ENCODE results near the gene TP53I11. TPM values are rescaled to one million over a fixed set of nuclear protein-coding genes. Genes with fewer than 3 reads are reported as not detected.

TP53I11 gene
- total RNA-seq, 1 donor from 2014 or later: 83.6 TPM

DNA sequence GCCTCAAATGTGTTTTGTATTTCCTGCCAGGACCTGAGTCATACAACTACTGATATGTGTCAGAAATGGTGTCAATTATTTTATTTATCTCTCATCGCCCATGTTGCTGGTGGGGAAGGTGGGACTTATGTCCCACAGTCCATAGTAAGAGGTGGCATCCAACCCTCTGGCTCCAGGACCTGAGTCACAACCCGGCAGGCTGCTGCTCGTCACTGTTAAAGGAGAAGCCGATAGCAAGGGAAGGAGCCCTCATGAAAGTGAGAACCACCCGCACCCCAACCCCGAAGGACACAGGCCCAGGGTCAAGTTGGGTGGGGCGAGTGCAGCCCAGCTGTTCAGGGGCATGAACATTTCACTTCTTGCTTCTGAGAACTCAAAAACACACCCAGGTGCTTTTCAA, 33.1 kb upstream of the TP53I11 start:
- Mint-ChIP-seq H3K4me3 (no peak overlapping the region), H3K27me3 (ENCODE audit: low read depth) (no peaks in the 10 kb centered on the region), H3K9me3 (no peaks in the 10 kb centered on the region), H3K36me3 (ENCODE audit: low read depth) (no peaks in the 10 kb centered on the region), H3K27ac (ENCODE audit: unreplicated experiment) (no peak overlapping the region), H3K4me1 (no peaks in the 10 kb centered on the region)
- DNase-seq (ENCODE audit: low read depth, low spot score): no peak
- TF ChIP-seq, protein P1, sequence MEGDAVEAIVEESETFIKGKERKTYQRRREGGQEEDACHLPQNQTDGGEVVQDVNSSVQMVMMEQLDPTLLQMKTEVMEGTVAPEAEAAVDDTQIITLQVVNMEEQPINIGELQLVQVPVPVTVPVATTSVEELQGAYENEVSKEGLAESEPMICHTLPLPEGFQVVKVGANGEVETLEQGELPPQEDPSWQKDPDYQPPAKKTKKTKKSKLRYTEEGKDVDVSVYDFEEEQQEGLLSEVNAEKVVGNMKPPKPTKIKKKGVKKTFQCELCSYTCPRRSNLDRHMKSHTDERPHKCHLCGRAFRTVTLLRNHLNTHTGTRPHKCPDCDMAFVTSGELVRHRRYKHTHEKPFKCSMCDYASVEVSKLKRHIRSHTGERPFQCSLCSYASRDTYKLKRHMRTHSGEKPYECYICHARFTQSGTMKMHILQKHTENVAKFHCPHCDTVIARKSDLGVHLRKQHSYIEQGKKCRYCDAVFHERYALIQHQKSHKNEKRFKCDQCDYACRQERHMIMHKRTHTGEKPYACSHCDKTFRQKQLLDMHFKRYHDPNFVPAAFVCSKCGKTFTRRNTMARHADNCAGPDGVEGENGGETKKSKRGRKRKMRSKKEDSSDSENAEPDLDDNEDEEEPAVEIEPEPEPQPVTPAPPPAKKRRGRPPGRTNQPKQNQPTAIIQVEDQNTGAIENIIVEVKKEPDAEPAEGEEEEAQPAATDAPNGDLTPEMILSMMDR (conservative IDR thresholded peaks at IDR 0.05): no peak

DNA sequence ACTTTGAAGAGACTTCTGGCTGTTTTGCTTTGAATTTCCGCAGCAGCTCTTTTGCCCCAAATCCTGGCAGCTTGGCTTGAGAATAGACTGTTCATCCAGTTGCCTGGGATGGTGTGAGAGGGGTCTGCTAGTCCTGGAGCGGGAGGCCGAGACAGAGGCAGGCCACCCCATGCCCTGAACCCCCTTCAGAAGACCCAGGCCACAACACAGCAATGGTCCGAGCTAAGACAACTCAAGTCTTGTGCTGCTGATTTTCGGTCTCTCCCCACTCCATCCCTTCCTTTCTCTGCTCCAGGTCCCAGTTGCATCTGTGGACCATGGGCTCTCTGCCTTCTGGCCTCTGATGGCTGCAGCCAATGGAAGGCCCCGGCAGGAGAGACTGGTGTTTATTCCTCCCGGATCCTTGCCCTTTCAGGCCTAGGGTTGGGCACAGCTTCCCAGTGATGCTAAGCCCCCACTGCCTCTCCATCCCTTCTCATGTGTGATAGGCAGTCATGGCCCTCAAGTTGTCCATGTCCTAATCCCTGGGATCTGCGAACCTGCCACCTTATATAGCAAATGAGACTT, 31.9 kb upstream of the TP53I11 start:
- Mint-ChIP-seq H3K4me3 (no peak overlapping the region), H3K4me1 (no peaks in the 10 kb centered on the region)

DNA sequence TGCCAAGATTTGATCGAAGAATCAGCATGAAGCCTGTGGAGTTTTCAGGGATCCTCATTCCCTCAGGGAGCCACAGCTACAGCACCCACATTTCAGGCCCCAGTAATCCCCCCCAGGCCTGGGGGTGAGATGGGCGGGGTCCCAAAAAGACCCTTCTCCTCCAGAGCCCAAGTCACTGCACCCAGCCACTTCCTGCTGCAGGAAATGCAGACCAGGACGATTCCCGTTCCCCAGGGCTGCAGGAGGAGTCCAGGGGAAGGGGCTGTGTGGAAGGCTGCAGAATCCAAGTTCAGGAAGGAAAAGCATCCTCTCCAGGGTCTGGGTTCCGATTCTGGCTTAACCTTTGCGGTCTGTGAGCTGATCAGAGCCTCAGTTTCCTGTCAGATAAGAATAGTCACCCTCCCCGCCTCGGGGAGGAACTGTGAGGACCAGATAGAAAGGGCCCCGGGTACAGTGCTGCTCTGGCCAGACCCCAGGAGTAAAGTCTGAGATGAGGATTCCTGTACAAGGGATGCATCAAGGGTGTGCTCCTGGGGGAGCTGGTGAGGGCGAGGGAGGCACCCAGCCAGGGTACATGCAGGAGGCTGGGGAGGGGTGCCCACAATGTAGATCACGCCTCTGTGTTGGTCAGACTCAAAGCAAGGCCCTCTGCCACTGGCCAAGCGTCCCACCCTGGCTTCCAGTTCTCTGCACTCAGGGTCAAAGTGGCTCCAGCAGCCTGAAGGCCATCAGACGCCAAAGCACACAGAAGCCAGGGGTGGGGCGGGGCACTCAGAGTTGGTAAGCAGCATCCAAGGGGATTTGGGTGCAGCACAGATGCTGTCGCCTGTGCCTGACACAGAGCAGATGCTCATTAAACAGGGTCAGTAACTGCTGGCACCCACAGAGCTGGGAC, 30.1 kb upstream of the TP53I11 start:
- Mint-ChIP-seq H3K27ac (ENCODE audit: unreplicated experiment) (peak overlapping the region; percentile 92), H3K4me3 (no peak overlapping the region), H3K36me3 (ENCODE audit: low read depth) (no peaks in the 10 kb centered on the region), H3K4me1 (no peaks in the 10 kb centered on the region), H3K9me3 (no peaks in the 10 kb centered on the region), H3K27me3 (ENCODE audit: low read depth) (no peaks in the 10 kb centered on the region)
- TF ChIP-seq, protein P1 (conservative IDR thresholded peaks at IDR 0.05): no peak
- no peak for DNase-seq (ENCODE audit: low read depth, low spot score)

More for the DNA sequence above, 31.9 kb upstream of the TP53I11 start:
- Mint-ChIP-seq H3K27me3 (ENCODE audit: low read depth) (no peaks in the 10 kb centered on the region), H3K9me3 (no peaks in the 10 kb centered on the region), H3K36me3 (ENCODE audit: low read depth) (no peaks in the 10 kb centered on the region), H3K27ac (ENCODE audit: unreplicated experiment) (no peak overlapping the region)
- TF ChIP-seq, protein P1 (conservative IDR thresholded peaks at IDR 0.05): no peak
- no peak for DNase-seq (ENCODE audit: low read depth, low spot score)

DNA sequence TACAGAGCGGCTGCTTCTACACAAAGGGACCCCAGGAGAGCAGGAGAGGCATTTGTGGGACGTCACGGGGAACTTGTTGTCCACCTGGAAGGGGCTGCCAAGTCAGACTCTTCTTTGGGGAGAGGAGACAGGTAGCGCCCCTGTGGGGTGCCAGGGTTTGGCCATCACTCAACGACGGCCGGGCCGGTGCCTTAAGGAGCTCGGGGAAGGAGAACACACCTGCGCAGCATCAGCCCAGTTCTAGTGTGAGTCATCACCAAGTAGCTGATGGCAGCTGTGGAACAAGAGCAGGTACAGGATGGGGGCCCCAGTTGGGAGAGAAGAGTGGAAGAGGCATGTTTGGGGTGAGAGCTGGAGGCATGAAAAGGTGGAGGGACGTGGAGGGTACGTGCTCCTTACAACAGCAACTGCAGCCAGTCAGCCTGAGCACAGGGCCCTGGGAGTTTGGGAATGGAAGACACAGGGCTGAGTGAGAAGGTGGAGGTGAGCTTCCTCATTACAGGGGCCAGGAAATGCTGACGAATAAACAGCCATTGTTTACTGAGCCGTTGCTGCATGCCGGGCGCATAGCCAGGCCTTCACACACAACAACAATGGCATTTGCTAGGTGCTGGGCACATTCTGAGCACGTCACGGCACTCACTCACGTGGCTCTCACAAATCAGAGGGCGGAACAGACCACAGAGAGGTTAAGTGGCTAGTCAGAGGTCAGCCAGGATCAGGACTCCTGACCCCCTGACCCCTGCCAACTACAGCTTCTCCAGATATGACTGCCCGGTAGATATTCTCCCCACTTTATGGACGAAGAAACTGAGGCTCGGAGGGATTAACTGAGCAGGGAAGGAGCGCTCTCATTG, 29.1 kb upstream of the TP53I11 start:
- Mint-ChIP-seq H3K27ac (ENCODE audit: unreplicated experiment) (peak overlapping the region; percentile 92), H3K27me3 (ENCODE audit: low read depth) (no peaks in the 10 kb centered on the region), H3K4me3 (no peak overlapping the region), H3K9me3 (no peaks in the 10 kb centered on the region), H3K36me3 (ENCODE audit: low read depth) (no peaks in the 10 kb centered on the region), H3K4me1 (peaks cover 5% of the 10 kb centered on the region)
- TF ChIP-seq, protein P1 (conservative IDR thresholded peaks at IDR 0.05): no peak
- no peak for DNase-seq (ENCODE audit: low read depth, low spot score)

DNA sequence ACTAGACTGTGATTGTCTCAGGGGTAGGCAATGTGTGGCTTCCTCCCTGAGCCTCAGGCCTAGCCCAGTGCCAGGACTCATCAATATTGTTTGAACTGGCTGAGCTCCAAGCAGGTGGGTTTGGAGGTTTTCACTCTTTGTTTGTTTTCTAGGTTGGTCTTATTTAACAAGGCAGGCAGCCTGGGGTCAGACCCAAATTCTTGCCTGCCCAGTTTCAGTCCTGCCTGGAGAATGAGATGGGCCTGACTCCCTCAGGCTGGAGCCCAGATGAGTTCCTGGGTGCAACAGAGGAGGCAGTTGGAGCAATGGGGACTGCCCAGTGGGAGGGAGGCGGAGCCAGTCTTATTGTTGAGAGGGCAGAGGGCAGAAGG, 28.3 kb upstream of the TP53I11 start:
- H3K4me1 Mint-ChIP-seq: peaks cover 8% of the 10 kb centered on the region
- DNase-seq (ENCODE audit: low read depth, low spot score): no peak
- H3K9me3 Mint-ChIP-seq: no peaks in the 10 kb centered on the region
- no peaks in the 10 kb centered on the region for H3K36me3 Mint-ChIP-seq (ENCODE audit: low read depth)
- H3K4me3 Mint-ChIP-seq: no peak overlapping the region
- H3K27me3 Mint-ChIP-seq (ENCODE audit: low read depth): no peaks in the 10 kb centered on the region
- TF ChIP-seq, protein P1 (conservative IDR thresholded peaks at IDR 0.05): no peak
- no peak overlapping the region for H3K27ac Mint-ChIP-seq (ENCODE audit: unreplicated experiment)
